ENCODE results near the gene ATP6V1F.

Gene ATP6V1F

GRCh38 chr7:128913870-128914565, 51.4 kb downstream of the ATP6V1F start:
- H3K36me3 Mint-ChIP-seq (ENCODE audit: low read depth), result no peaks in the 10 kb centered on the region
- peaks cover 67% of the 10 kb centered on the region for H3K27me3 Mint-ChIP-seq (ENCODE audit: low read depth)
- H3K4me1 Mint-ChIP-seq (ENCODE audit: low read depth), result peaks cover 4% of the 10 kb centered on the region
- no peak overlapping the region for H3K4me3 Mint-ChIP-seq
- no peaks in the 10 kb centered on the region for H3K9me3 Mint-ChIP-seq
- H3K27ac Mint-ChIP-seq, result no peak overlapping the region

- Mint-ChIP-seq H3K36me3 (ENCODE audit: low read depth) (no peaks in the 10 kb centered on the region), H3K4me1 (ENCODE audit: low read depth) (peaks cover 4% of the 10 kb centered on the region), H3K27ac (no peak overlapping the region), H3K4me3 (no peak overlapping the region), H3K9me3 (no peaks in the 10 kb centered on the region), H3K27me3 (ENCODE audit: low read depth) (peaks cover 67% of the 10 kb centered on the region)
These were observed 52.0 kb downstream of the ATP6V1F start for GRCh38 chr7:128914566-128915151.

- H3K36me3 Mint-ChIP-seq (ENCODE audit: low read depth), result no peaks in the 10 kb centered on the region
- peak overlapping the region; percentile 47 for H3K4me3 Mint-ChIP-seq
- peaks cover 65% of the 10 kb centered on the region for H3K27me3 Mint-ChIP-seq (ENCODE audit: low read depth)
- peaks cover 4% of the 10 kb centered on the region for H3K4me1 Mint-ChIP-seq (ENCODE audit: low read depth)
- no peaks in the 10 kb centered on the region for H3K9me3 Mint-ChIP-seq
- no peak overlapping the region for H3K27ac Mint-ChIP-seq
These were observed 52.7 kb downstream of the ATP6V1F start for GRCh38 chr7:128915271-128915819.
